Measurements from ENCODE around the gene ROR2. TPM values are rescaled to one million over a fixed set of nuclear protein-coding genes. Genes with fewer than 3 reads are reported as not detected.

Gene ROR2
- polyA plus RNA-seq, 3 donors: 14.1 to 17.3 (median 14.2) TPM

DNA sequence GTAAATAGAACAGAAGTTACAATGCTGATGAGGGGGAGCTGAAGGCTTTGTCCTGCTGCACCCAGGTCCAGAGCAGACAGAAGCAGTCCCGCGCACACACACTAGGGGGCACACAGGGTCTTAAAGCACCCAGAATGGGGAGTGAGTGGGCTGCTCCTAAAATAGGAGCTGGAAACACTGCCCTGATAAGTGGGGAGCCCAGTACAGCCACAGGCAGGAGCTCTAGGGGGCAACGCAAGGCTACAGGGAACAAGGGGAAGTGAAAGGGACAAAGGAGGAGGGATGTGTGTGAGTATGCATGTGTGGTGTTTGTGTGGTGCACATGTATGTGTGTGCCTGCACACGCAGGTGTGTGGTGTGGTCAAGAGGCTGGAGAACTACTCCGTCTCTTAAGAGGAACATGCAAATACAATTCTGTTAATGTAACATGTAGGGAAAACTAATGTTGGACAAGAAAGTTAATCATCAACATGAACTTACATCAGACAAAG lies 191.5 kb downstream of the ROR2 start:
- no peak for DNase-seq (ENCODE audit: low read depth in 3 of 3, low spot score in 2 of 3)

GRCh38 chr9:91757782-91758181 lies 192.2 kb downstream of the ROR2 start:
- DNase-seq (ENCODE audit: low read depth in 3 of 3, low spot score in 2 of 3): no peak

DNA sequence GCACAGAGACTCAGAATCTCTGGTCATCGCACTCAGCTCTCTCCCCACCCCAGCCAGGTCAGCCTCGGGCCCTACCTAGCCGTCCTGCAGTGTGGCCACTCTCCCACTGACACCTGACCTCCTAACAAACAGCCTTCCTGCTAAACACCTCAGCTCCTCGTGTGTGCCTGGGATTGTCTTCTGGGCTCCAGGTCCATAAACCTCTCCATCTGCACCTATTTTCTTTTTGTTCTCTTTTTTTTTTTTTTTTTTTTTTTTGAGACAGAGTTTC lies 193.6 kb downstream of the ROR2 start:
- no peak for DNase-seq (ENCODE audit: low read depth in 3 of 3, low spot score in 2 of 3)

- no peak for DNase-seq (ENCODE audit: low read depth in 3 of 3, low spot score in 2 of 3)
Observed at GRCh38 chr9:91755761-91756509, 194.1 kb downstream of the ROR2 start.

DNA sequence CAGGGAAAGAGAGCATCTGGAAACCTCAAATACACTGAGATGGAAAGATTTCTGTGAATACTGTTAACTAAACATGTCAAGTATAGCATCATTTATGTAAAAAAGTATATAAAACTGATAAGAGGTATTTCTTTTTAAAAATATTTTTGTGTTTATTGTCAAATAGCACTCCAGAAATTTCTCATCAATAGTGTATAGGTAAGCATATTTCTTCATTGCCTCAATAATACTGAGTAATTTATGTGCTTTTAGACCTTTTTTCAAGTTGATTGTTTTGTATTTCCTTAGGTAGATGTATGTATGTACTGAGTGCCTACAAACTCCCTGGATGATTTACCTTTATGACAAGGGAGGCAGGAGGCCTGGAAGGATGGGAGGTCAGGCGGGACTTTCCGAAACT lies 196.3 kb downstream of the ROR2 start:
- DNase-seq (ENCODE audit: low read depth in 3 of 3, low spot score in 2 of 3): no peak

DNA sequence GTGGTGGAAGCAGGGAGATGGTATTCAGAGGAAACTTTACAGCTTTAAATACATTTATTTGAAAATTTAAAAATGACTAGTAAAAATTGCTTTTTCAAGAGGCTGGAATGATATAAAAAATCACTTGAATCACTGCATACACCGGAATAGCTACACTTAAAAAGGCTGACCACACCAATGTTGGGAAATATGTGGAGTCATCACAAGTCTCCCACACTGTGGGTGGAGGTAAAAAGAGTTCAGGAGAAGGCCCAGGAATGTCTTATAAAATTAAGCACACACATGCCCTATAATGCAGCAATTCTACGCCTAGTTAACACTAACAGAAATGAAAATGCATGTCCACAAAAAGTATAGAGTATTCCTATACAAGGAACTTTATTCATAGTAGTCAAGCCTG lies 198.1 kb downstream of the ROR2 start:
- no peak for DNase-seq (ENCODE audit: low read depth in 3 of 3, low spot score in 2 of 3)

DNA sequence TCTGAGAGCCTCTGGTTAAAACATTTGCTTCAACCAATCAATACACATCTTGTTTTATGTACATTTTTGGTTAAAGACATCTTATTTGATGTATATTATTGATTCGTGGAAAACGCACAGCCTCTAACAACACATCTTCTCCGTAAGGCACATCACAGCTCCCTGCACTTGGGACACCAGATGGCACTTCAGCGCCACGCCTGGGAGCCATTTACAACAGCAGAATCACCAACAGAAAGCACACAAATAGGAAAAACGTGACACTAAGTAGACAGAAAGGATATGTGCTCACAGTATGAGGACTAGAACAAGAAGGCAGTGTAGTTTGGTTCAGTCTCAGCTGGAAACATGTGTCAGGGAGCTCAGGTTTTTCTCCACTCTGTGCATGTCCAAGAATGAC lies 199.7 kb downstream of the ROR2 start:
- no peak for DNase-seq (ENCODE audit: low read depth in 3 of 3, low spot score in 2 of 3)

DNA sequence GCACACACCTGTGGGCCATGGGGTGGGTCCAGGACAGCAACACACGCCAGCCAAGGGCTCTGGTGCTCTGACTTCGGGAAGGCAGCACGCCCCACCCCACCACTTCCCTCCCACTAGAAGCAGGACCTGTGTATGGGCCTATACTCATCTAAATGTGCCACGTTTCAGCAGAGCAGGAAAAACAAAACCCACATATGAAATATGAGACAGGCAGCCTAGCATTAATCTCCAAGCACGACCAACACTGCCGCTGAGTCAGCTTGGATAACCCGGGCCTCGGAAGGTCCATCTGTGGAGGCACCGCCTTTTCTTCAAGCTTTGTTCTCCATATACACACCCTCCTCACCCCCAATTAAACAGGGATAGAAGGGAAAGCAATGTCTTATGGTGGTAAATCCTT lies 203.1 kb downstream of the ROR2 start:
- DNase-seq (ENCODE audit: low read depth in 3 of 3, low spot score in 2 of 3): no peak

DNA sequence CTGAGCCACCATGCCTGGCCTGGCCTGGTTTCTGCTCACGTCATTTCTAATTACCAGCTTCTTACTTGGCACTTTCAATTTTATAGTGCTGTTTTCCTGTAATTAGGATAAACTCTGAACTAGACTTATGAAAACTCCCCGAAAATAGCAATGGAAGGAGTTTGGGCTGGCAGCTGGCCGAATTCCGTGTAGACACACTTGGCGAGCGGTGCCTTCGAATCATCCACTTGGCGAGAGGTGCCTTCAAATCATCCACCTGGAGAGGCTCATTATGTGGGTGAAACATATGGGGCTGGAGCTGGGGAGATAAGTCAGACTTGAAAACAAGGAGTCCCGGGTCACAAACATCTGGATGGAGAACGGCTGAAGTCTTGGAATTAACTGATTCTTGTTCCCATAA lies 203.7 kb downstream of the ROR2 start:
- no peak for DNase-seq (ENCODE audit: low read depth in 3 of 3, low spot score in 2 of 3)

- no peak for DNase-seq (ENCODE audit: low read depth in 3 of 3, low spot score in 2 of 3)
Observed at GRCh38 chr9:91744114-91744513, 205.9 kb downstream of the ROR2 start.

- no peak for DNase-seq (ENCODE audit: low read depth in 3 of 3, low spot score in 2 of 3)
Observed at GRCh38 chr9:91741522-91741921, 208.5 kb downstream of the ROR2 start.

GRCh38 chr9:91740701-91741100 lies 209.3 kb downstream of the ROR2 start:
- DNase-seq (ENCODE audit: low read depth in 3 of 3, low spot score in 2 of 3): no peak

GRCh38 chr9:91736898-91737601 lies 213.0 kb downstream of the ROR2 start:
- no peak for DNase-seq (ENCODE audit: low read depth in 3 of 3, low spot score in 2 of 3)

DNA sequence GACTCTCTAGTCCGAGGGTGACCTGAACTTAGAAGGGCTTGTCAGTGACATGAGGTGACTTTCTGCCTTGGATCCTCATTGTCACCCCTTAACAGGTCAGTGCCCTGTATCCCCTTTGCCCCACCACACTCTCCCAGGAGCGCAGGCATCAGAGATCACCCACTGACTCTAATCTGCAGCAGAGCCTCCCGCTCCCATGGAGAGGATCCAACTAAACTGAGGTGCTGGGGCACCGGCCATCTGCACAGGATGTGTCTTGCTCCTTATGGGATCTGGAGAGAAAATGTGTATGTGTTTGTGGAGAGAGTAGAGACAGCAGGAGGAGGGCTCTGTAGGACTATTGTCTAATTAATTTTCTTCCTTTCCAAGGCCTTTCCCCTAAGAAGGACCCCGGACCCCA lies 213.7 kb downstream of the ROR2 start:
- no peak for DNase-seq (ENCODE audit: low read depth in 3 of 3, low spot score in 2 of 3)

DNA sequence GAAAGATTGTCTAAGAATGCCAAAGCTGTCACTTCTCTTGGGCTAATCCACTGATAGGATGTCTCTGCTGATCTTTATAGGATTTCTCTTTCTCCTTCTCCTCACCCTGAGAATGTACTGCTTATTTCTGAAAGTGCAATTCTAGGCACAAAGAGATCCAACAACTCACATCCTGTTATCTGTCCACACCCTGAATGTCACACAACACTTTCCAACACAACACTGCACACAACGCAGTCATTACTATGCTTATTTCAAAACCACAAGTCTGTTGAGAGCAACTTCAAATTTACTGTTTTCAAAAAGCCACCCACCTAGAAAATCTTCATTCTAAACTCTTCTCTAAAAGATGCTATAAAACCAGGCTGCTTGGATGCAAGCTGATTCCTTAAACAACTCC lies 215.0 kb downstream of the ROR2 start:
- no peak for DNase-seq (ENCODE audit: low read depth in 3 of 3, low spot score in 2 of 3)

GRCh38 chr9:91734371-91734981 lies 215.6 kb downstream of the ROR2 start:
- no peak for DNase-seq (ENCODE audit: low read depth in 3 of 3, low spot score in 2 of 3)

- no peak for DNase-seq (ENCODE audit: low read depth in 3 of 3, low spot score in 2 of 3)
Observed at GRCh38 chr9:91733006-91733624, 216.9 kb downstream of the ROR2 start.

GRCh38 chr9:91732187-91733005 lies 217.6 kb downstream of the ROR2 start:
- DNase-seq (ENCODE audit: low read depth in 3 of 3, low spot score in 2 of 3): no peak

DNA sequence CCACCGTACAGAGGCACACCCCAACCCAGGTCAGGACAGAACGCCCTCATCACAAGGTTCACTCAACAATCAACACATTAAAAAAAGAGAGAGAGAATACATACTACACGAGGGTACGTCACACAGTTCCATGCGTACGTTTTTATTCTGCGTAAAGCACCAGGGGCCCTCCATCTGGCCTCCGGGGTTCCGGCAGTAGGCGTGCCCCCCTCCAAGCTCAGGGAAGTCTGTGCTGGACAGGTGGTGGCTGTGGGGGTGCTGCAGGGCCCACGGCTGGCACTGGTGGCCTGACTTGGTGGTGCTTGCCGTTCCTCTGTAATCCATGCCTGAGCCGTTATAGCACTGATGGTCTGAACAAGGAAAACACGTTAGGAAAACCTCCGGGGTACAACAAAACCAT lies 219.2 kb downstream of the ROR2 start:
- no peak for DNase-seq (ENCODE audit: low read depth in 3 of 3, low spot score in 2 of 3)

DNA sequence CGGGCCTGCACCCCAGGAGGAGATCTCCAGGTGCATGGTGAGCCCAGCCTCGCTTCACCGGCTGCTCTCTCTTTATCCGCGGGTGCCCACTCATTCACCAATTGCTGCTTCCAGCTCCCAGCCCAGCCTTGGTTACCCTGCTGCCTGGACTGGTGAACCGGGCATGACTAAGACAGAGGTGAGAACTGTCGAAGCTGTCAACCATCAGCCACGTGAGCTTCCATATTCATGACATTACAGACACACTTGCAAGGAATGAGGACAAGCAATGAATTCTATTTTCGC lies 220.5 kb downstream of the ROR2 start:
- no peak for DNase-seq (ENCODE audit: low read depth in 3 of 3, low spot score in 2 of 3)

GRCh38 chr9:91727972-91728371 lies 222.1 kb downstream of the ROR2 start:
- DNase-seq (ENCODE audit: low read depth in 3 of 3, low spot score in 2 of 3): no peak

All from right renal cortex interstitium (tissue), 3 donors.